ENCODE results near the gene CAMTA1.

DNA sequence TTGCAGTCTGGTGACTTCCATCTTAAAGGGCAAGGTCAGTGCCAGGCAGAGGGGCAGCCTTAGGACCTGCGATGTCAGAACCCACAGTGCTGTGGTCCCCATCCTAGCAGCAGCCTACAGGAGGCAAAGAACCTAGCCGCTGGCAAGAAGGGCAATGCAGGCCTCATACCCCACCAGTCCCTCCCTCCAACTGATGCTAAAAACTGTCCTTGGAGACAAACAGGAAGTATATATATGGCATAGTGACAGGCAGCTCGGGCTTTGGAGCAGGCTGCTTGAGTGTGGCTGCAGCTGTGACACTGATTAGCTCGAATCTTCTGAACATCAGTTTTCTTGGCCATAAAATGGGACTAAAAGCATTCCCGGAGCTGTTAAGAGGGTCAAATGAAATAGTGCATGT, 829.9 kb downstream of the CAMTA1 start:
- TF ChIP-seq EZH2phosphoT487 (IDR thresholded peaks at IDR 0.05; ENCODE audit: low read length) (no peak), EZH2 (optimal IDR thresholded peaks at IDR 0.05; ENCODE audit: low read depth, low read length) (no peak)
- TF ChIP-seq, protein P1, sequence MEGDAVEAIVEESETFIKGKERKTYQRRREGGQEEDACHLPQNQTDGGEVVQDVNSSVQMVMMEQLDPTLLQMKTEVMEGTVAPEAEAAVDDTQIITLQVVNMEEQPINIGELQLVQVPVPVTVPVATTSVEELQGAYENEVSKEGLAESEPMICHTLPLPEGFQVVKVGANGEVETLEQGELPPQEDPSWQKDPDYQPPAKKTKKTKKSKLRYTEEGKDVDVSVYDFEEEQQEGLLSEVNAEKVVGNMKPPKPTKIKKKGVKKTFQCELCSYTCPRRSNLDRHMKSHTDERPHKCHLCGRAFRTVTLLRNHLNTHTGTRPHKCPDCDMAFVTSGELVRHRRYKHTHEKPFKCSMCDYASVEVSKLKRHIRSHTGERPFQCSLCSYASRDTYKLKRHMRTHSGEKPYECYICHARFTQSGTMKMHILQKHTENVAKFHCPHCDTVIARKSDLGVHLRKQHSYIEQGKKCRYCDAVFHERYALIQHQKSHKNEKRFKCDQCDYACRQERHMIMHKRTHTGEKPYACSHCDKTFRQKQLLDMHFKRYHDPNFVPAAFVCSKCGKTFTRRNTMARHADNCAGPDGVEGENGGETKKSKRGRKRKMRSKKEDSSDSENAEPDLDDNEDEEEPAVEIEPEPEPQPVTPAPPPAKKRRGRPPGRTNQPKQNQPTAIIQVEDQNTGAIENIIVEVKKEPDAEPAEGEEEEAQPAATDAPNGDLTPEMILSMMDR (IDR thresholded peaks at IDR 0.05; ENCODE audit: low read length) = no peak
